Type B pancreatic cell (in vitro differentiated cells): ENCODE results near the gene UBE2E3. TPM values are rescaled to one million over a fixed set of nuclear protein-coding genes. Genes with fewer than 3 reads are reported as not detected.

Experiments used
- DNase-seq: peaks from one replicate; pipeline ENCODE4 v3.0.0; 2021; ENCODE audit warnings: mixed read lengths; ENCODE audit not compliant: unreplicated experiment; ENCODE audit errors: extremely low spot score
- H3K27ac Mint-ChIP-seq: 2 replicates; pipeline ENCODE4 v1.8.0; 2021; ENCODE audit warnings: mild to moderate bottlenecking, mixed read lengths
- H3K27me3 Mint-ChIP-seq: 2 replicates; pipeline ENCODE4 v1.8.0; 2021; ENCODE audit warnings: mixed read lengths
- H3K36me3 Mint-ChIP-seq: 2 replicates; pipeline ENCODE4 v1.8.0; 2021; ENCODE audit warnings: mixed read lengths
- H3K4me1 Mint-ChIP-seq: one replicate; pipeline ENCODE4 v1.8.0; 2021; ENCODE audit warnings: mixed read lengths; ENCODE audit not compliant: unreplicated experiment
- H3K4me3 Mint-ChIP-seq: 2 replicates; pipeline ENCODE4 v1.8.0; 2021; ENCODE audit warnings: mild to moderate bottlenecking, mixed read lengths
- H3K9me3 Mint-ChIP-seq: 2 replicates; pipeline ENCODE4 v1.8.0; 2021; ENCODE audit warnings: mixed read lengths
- total RNA-seq: library from RNA; stranded (reverse); gene quantifications from 2 replicates; pipeline ENCODE4 v1.2.1, GENCODE V29; 2021; ENCODE audit warnings: low replicate concordance
- TF ChIP-seq, protein P1 (sequence below): fragments of 200-600 bp; sonication (generic); conservative IDR thresholded peaks from 2 replicates; pipeline ENCODE4 v1.5.0; 2021; ENCODE audit warnings: antibody characterized with exemption, mild to moderate bottlenecking

Gene UBE2E3
- total RNA-seq, 1 donor from 2014 or later = 105 TPM

- peaks cover 22% of the 10 kb centered on the region for H3K4me1 Mint-ChIP-seq
- no peaks in the 10 kb centered on the region for H3K9me3 Mint-ChIP-seq
- no peak for DNase-seq
- peaks cover 4% of the 10 kb centered on the region for H3K36me3 Mint-ChIP-seq
- H3K27ac Mint-ChIP-seq = peak overlapping the region; percentile 87
- H3K4me3 Mint-ChIP-seq = peak overlapping the region; percentile 84
- TF ChIP-seq, protein P1, sequence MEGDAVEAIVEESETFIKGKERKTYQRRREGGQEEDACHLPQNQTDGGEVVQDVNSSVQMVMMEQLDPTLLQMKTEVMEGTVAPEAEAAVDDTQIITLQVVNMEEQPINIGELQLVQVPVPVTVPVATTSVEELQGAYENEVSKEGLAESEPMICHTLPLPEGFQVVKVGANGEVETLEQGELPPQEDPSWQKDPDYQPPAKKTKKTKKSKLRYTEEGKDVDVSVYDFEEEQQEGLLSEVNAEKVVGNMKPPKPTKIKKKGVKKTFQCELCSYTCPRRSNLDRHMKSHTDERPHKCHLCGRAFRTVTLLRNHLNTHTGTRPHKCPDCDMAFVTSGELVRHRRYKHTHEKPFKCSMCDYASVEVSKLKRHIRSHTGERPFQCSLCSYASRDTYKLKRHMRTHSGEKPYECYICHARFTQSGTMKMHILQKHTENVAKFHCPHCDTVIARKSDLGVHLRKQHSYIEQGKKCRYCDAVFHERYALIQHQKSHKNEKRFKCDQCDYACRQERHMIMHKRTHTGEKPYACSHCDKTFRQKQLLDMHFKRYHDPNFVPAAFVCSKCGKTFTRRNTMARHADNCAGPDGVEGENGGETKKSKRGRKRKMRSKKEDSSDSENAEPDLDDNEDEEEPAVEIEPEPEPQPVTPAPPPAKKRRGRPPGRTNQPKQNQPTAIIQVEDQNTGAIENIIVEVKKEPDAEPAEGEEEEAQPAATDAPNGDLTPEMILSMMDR = no peak
- peaks cover 4% of the 10 kb centered on the region for H3K27me3 Mint-ChIP-seq
These were observed 1.3 kb upstream of the UBE2E3 start for GRCh38 chr2:180978903-180979748.

- H3K4me1 Mint-ChIP-seq = peaks cover 26% of the 10 kb centered on the region
- TF ChIP-seq, protein P1 = no peak
- H3K36me3 Mint-ChIP-seq = peaks cover 4% of the 10 kb centered on the region
- no peak for DNase-seq
- H3K27me3 Mint-ChIP-seq = peaks cover 4% of the 10 kb centered on the region
- H3K9me3 Mint-ChIP-seq = no peaks in the 10 kb centered on the region
- H3K4me3 Mint-ChIP-seq = peak overlapping the region; percentile 84
- peak overlapping the region; percentile 87 for H3K27ac Mint-ChIP-seq
These were observed 678 bp upstream of the UBE2E3 start for GRCh38 chr2:180979749-180980105.

GRCh38 chr2:180980943-180981911 is 822 bp downstream of the UBE2E3 start:
- DNase-seq = no peak
- H3K4me3 Mint-ChIP-seq = peak overlapping the region; percentile 93
- peak overlapping the region; percentile 95 for H3K27ac Mint-ChIP-seq
- H3K27me3 Mint-ChIP-seq = peaks cover 4% of the 10 kb centered on the region
- H3K9me3 Mint-ChIP-seq = no peaks in the 10 kb centered on the region
- H3K4me1 Mint-ChIP-seq = peaks cover 39% of the 10 kb centered on the region
- TF ChIP-seq, protein P1 = no peak
- H3K36me3 Mint-ChIP-seq = peaks cover 7% of the 10 kb centered on the region

GRCh38 chr2:180983468-180984242 is 3.2 kb downstream of the UBE2E3 start:
- Mint-ChIP-seq H3K4me3 (peak overlapping the region; percentile 83), H3K27me3 (peaks cover 4% of the 10 kb centered on the region), H3K4me1 (peaks cover 43% of the 10 kb centered on the region), H3K9me3 (no peaks in the 10 kb centered on the region), H3K27ac (peak overlapping the region; percentile 78), H3K36me3 (peaks cover 11% of the 10 kb centered on the region)
- DNase-seq = no peak
- TF ChIP-seq, protein P1 = peak; percentile 49

DNA sequence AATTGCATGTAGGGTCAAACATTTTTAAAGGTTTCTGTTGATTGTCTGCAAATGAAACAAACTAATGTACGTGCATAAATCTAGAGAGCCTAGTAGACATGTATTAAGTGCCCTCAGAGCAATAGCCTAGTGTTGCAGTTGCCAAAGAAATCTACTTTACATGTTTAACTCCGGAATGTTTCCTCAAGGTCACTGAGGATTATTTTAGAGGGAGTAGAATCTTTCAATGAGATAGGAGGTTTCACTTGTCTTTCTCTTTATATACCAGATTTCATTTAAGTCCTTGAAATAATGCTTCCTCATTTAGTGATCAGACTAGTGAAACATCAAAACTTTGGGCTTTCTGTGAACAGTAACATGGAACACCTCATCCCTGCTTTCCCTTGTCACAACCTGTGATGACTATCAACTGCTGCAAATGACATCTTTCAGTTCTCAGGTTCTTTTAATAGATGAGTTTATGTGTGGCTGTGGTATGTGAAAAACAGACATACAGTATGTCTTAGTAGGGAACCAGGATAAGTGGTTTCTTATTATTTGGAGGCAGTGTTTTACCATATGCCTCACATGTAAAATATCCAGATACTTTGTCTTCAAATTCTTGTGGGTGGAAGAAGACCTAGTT is 5.5 kb downstream of the UBE2E3 start:
- Mint-ChIP-seq H3K27ac (no peak overlapping the region), H3K9me3 (no peaks in the 10 kb centered on the region), H3K4me3 (peak overlapping the region; percentile 72), H3K4me1 (peaks cover 42% of the 10 kb centered on the region), H3K36me3 (peaks cover 18% of the 10 kb centered on the region), H3K27me3 (peaks cover 4% of the 10 kb centered on the region)
- TF ChIP-seq, protein P1 = no peak
- no peak for DNase-seq
